Transverse colon (tissue), 4 donors: ENCODE measurements around the gene DYNC1I1. TPM values are rescaled to one million over a fixed set of nuclear protein-coding genes. Genes with fewer than 3 reads are reported as not detected.

Experiments used
- DNase-seq: peaks from one replicate; pipeline ENCODE4 v3.0.0-alpha.2; 2019
- H3K27ac ChIP-seq, 4 donors: fragments of 200-600 bp; sonication (generic); 2 replicates each; pipeline ENCODE4 v1.5.1; 2016 to 2018; ENCODE audit warnings: inconsistent platforms in 4 of 4
- H3K27me3 ChIP-seq: fragments of 200-600 bp; sonication (generic); 2 replicates; pipeline ENCODE4 v1.5.1; 2017; ENCODE audit warnings: inconsistent platforms
- H3K36me3 ChIP-seq, 4 donors: fragments of 200-600 bp; sonication (generic); 2 replicates each; pipeline ENCODE4 v1.5.1; 2017 to 2019; ENCODE audit warnings: inconsistent platforms in 4 of 4
- H3K4me1 ChIP-seq, 4 donors: fragments of 200-600 bp; sonication (generic); 2 replicates each; pipeline ENCODE4 v1.5.1; 2017 to 2020; ENCODE audit warnings: inconsistent platforms in 4 of 4
- H3K4me3 ChIP-seq, 4 donors: fragments of 200-600 bp; sonication (generic); 1 replicate in 1 of 4; 2 replicates in 3 of 4; pipeline versions ENCODE4 v1.5.1 to v1.6.1; 2017 to 2019; ENCODE audit warnings: inconsistent platforms in 4 of 4
- H3K9me3 ChIP-seq, 2 donors: fragments of 200-600 bp; sonication (generic); 2 replicates each; pipeline ENCODE4 v1.5.1; 2017 to 2019; ENCODE audit warnings: inconsistent platforms in 2 of 2
- EP300 ChIP-seq: sonication (generic); formaldehyde crosslinking; IDR thresholded peaks from one replicate; pipeline ENCODE4 v1.6.1; 2017; ENCODE audit warnings: antibody characterized with exemption, low read depth
- POLR2A ChIP-seq: fragments of 450-650 bp; IDR thresholded peaks from one replicate; pipeline ENCODE4 v1.6.1; 2016; ENCODE audit warnings: antibody characterized with exemption, mild to moderate bottlenecking, moderate library complexity
- POLR2AphosphoS5 ChIP-seq, 3 donors: sonication (generic); formaldehyde crosslinking; IDR thresholded peaks; one replicate each; pipeline ENCODE4 v1.6.1; 2016; ENCODE audit warnings: antibody characterized with exemption in 3 of 3
- WGBS, 2 donors: methylation state at CpG; one replicate each; pipeline ENCODE4 v1.1.5; 2018; ENCODE audit warnings: low coverage in 1 of 2; 5-methylcytosine and 5-hydroxymethylcytosine counted together
- in situ Hi-C, 4 donors: fragments of 200-750 bp; cut with MboI; loops; one replicate each; pipeline versions ENCODE4 v1.15.0 to v1.15.1; 2017; ENCODE audit warnings: low sequenced_read_pairs in 3 of 4, low pct_ligation_motif_present in 1 of 4, low pct_unique_long_range_greater_than_20kb in 1 of 4
- intact Hi-C: fragments of 100-400 bp; cut with DNase I; formaldehyde crosslinking; loops from one replicate; pipeline ENCODE4 v1.15.1; 2023; ENCODE audit warnings: low total_unique reads
- total RNA-seq, 4 donors: library from RNA; depleted of rRNA; stranded (reverse); fragments of >200 nt; gene quantifications; one replicate each; pipeline ENCODE4 v1.1.0, GENCODE V29; 2016
- TF ChIP-seq, protein P1 (sequence below), 5 experiments: fragments of 200-600 bp in 3 of 5; fragments of 450-650 bp in 2 of 5; sonication (generic) in 3 of 5; IDR thresholded peaks; 1 replicate in 2 of 5; 2 replicates in 3 of 5; pipeline ENCODE4 v1.5.1; 2016 to 2017; ENCODE audit warnings: antibody characterized with exemption in 5 of 5, inconsistent platforms in 3 of 5, mild to moderate bottlenecking in 2 of 5, moderate library complexity in 1 of 5

DYNC1I1 gene
- total RNA-seq, 4 donors from 2014 or later: 1.8 to 37.0 (median 7.4) TPM

DNA sequence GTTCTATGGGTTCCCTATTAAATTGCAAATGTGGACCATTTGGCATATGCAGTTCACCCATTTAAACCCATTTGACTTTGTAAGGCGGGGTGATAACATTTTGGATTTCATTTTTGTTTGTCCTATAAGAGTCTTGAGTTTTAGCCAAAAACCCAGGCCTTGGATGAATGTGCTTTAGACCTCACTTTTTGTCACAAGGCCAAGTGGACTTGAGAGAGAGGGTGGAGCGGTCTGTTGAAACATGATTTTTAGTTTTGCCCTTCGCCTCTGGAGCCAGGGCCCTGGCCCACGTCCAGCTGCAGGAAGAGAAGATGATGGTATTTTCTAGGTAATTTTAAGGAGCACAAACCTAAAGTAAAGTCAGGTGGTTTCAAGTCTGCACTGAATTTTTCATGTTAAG, 289.5 kb downstream of the DYNC1I1 start:
- DNase-seq: no peak
- WGBS, 2 donors: 55 to 60% methylated on average over 1 to 4 of the region's 4 CpGs
- no peak for TF ChIP-seq POLR2A
- no peak for TF ChIP-seq POLR2AphosphoS5 (IDR thresholded peaks at IDR 0.05)
- TF ChIP-seq, protein P1, sequence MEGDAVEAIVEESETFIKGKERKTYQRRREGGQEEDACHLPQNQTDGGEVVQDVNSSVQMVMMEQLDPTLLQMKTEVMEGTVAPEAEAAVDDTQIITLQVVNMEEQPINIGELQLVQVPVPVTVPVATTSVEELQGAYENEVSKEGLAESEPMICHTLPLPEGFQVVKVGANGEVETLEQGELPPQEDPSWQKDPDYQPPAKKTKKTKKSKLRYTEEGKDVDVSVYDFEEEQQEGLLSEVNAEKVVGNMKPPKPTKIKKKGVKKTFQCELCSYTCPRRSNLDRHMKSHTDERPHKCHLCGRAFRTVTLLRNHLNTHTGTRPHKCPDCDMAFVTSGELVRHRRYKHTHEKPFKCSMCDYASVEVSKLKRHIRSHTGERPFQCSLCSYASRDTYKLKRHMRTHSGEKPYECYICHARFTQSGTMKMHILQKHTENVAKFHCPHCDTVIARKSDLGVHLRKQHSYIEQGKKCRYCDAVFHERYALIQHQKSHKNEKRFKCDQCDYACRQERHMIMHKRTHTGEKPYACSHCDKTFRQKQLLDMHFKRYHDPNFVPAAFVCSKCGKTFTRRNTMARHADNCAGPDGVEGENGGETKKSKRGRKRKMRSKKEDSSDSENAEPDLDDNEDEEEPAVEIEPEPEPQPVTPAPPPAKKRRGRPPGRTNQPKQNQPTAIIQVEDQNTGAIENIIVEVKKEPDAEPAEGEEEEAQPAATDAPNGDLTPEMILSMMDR (IDR thresholded peaks at IDR 0.05): no peak
- no peak for TF ChIP-seq EP300
- H3K9me3 ChIP-seq: no peaks in the 10 kb centered on the region
- no peak overlapping the region for H3K27ac ChIP-seq
- in situ Hi-C loops (loop anchor here in 2 of 4 donors (25.0 kb wide), 2 partner anchors 100 to 975 kb away; no protein-coding TSS in a partner anchor), intact Hi-C loops (no loop called here)
- H3K4me1 ChIP-seq: no peaks in the 10 kb centered on the region
- no peaks in the 10 kb centered on the region for H3K27me3 ChIP-seq
- no peak overlapping the region for H3K4me3 ChIP-seq
- H3K36me3 ChIP-seq: no peaks in the 10 kb centered on the region

DNA sequence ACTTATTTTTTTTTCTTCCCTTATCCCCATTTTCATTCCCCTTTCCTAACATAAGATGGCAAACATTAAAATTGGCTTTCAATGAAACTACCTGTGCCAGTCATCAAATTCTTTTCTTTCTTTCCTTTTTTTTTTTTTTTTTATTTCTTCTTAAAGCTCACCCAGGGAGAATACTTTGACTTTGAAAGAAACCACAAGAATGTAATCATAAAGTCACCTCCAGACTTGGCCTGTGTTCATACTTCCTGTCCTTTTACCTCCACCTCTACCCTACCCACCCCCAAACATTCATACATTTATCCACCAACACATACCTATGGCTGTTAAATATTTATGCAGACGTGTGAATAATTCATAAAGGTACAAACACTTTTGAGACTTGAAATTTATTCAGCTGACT, 295.0 kb downstream of the DYNC1I1 start:
- 43 to 66% methylated on average over 1 of the region's 1 CpG for WGBS, 2 donors
- H3K36me3 ChIP-seq: no peaks in the 10 kb centered on the region
- no peak overlapping the region for H3K4me3 ChIP-seq
- no peaks in the 10 kb centered on the region for H3K9me3 ChIP-seq
- intact Hi-C loops (no loop called here), in situ Hi-C loops (loop anchor here in 2 of 4 donors (25.0 kb wide), 2 partner anchors 95 to 970 kb away; no protein-coding TSS in a partner anchor)
- H3K27me3 ChIP-seq: no peaks in the 10 kb centered on the region
- no peak overlapping the region for H3K27ac ChIP-seq
- DNase-seq: no peak
- no peak for TF ChIP-seq POLR2AphosphoS5 (IDR thresholded peaks at IDR 0.05)
- no peaks in the 10 kb centered on the region for H3K4me1 ChIP-seq

DNA sequence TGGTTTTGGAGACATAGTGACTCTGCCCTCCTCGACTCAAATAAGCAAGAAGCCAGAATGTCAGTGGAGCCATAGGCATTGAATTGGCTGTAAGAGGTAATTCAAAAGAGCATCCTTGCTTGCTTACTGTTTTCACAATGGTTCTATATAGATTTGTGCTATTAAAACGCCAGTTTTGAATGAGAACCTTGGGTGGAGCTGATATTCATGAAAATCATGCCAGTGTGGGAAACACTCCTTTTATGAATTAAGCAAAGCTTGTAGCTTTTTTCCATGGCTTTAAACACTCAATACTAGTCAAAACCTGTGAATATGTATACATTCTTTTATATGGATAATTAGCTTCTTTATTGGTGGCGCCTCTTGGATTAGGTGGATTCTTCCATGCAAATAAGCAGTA, 297.0 kb downstream of the DYNC1I1 start:
- H3K9me3 ChIP-seq: no peaks in the 10 kb centered on the region
- DNase-seq: no peak
- no peak overlapping the region for H3K4me3 ChIP-seq
- intact Hi-C loops (no loop called here), in situ Hi-C loops (loop anchor here in 2 of 4 donors (25.0 kb wide), 2 partner anchors 93 to 968 kb away; no protein-coding TSS in a partner anchor)
- 86 to 91% methylated on average over 1 to 3 of the region's 3 CpGs for WGBS, 2 donors
- no peak overlapping the region for H3K27ac ChIP-seq
- no peaks in the 10 kb centered on the region for H3K36me3 ChIP-seq
- TF ChIP-seq EP300 (no peak), POLR2A (no peak), POLR2AphosphoS5 (IDR thresholded peaks at IDR 0.05) (no peak)
- TF ChIP-seq, protein P1 (IDR thresholded peaks at IDR 0.05): no peak
- no peaks in the 10 kb centered on the region for H3K4me1 ChIP-seq
- no peaks in the 10 kb centered on the region for H3K27me3 ChIP-seq

GRCh38 chr7:96074871-96075270, 302.5 kb downstream of the DYNC1I1 start:
- 55 to 64% methylated on average over 1 of the region's 1 CpG for WGBS, 2 donors
- Histone ChIP-seq H3K9me3 (no peaks in the 10 kb centered on the region), H3K27me3 (peaks cover 34% of the 10 kb centered on the region), H3K4me3 (no peak overlapping the region), H3K4me1 (peaks cover 5 to 8% (median 6%) of the 10 kb centered on the region in 4 donors), H3K36me3 (no peaks in the 10 kb centered on the region), H3K27ac (no peak overlapping the region)
- in situ Hi-C loops: loop anchor here (5.0 to 25.0 kb wide), 4 partner anchors 87 to 962 kb away; no protein-coding TSS in a partner anchor
- intact Hi-C loops: loop anchor here (10.0 kb wide), 1 partner anchor 950 kb away; the partner anchor contains the start of gene DLX5
- no peak for TF ChIP-seq POLR2AphosphoS5 (IDR thresholded peaks at IDR 0.05)
- TF ChIP-seq, protein P1 (IDR thresholded peaks at IDR 0.05): no peak
- TF ChIP-seq EP300: no peak
- TF ChIP-seq POLR2A: no peak
- DNase-seq: no peak
